GM21737 (cell line): ENCODE data around the gene ASH1L.
A peak's percentile ranks its signal among the peaks of the same experiment; 100 is the strongest.
"Not testable (repeated sequence)": the region's sequence is repeated elsewhere in the genome, so short reads cannot be mapped to it uniquely, and the experiment has no call there.

Experiments used
- ATAC-seq: cut with Tn5 transposase; IDR thresholded peaks from one replicate; pipeline ENCODE4 v1.9.1; 2021; ENCODE audit warnings: mild to moderate bottlenecking, moderate library complexity; ENCODE audit not compliant: unreplicated experiment

The ASH1L gene

GRCh38 chr1:155563377-155564022, 897 bp upstream of the ASH1L start:
- ATAC-seq = not testable (repeated sequence)

DNA sequence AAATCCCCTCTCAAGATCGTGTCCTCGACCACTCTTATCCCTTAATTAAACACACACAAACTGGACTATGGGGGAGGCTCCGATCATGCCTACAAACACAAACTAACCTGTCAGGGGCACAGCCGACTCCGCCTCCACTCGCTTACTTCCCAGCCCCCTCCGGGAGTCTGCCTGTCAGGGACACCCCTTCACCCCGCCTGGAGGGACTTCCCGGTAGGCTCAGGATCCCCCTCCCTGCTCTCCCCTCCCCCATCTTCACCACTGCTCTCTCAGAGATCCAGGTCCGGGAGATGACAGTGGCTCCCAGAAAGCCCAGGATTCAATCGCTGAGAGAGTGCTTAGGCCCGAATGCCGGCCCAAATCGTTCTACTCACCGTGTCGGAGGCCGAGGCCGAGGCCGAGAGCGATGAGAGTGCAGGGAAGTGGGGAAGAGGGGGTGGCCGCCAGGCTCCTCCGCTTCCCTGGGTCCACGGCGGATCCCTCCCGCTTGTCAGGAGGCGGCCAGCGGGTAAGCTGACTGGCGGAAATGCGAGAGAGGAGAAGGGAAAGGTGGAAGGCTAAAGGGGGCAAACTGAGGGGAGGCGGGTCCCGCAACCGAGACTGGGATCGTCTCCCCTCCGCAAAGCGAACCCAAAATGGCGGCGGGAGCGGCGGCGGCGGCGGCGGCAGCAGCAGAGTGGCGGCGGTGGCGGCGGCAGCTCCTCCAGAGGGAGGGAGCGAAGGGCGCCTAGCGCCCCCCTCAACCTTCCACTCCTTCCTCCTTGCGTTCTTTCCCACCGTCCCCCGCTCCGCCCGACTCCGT, 623 bp downstream of the ASH1L start:
- ATAC-seq = peak; percentile 31

GRCh38 chr1:155555915-155556314, 6.7 kb downstream of the ASH1L start:
- no peak for ATAC-seq

- ATAC-seq = no peak
These were observed 9.3 kb downstream of the ASH1L start for GRCh38 chr1:155553349-155553748.

- ATAC-seq = no peak
These were observed 13.9 kb downstream of the ASH1L start for GRCh38 chr1:155548706-155549105.

DNA sequence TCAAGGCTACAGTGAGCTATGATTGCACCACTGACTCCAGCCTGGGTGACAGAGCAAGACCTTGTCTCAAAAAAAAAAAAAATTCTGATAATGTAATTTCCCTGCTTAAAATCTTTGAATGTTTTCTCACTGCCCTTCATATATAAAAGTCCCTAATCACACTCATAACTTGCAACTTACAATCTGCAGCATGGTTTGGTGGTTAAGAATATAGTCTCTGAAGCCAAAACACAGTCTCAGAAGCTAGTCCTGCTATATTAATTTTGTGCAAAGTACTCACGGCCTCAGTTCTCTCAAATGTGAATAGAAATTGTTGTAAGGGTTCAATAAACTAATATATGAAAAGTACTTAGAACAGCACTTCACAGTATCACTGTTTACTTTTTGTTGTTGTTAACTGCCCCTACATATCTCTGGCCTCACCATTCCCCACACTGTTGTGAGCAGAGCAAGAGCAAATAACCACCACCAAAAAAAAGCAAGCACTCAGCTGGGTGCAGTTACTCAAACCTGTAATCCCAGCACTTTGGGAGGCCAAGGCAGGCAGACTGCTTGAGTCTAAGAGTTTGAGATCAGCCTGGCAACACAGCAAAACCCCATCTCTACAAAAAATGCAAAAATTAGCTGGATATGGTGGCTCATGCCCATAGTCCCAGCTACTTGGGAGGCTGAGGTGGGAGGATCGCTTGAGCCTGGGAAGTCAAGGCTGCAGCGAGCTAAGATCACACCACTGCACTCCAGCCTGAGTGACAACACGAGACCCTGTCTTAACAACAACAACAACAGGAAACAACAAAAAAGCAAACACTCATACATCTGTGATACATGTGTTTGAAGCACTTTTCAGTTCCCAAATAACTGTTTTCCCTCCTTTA, 22.4 kb downstream of the ASH1L start:
- ATAC-seq = no peak

- ATAC-seq = no peak
These were observed 25.4 kb downstream of the ASH1L start for GRCh38 chr1:155537193-155537592.

- no peak for ATAC-seq
These were observed 31.0 kb downstream of the ASH1L start for GRCh38 chr1:155531624-155532023.

DNA sequence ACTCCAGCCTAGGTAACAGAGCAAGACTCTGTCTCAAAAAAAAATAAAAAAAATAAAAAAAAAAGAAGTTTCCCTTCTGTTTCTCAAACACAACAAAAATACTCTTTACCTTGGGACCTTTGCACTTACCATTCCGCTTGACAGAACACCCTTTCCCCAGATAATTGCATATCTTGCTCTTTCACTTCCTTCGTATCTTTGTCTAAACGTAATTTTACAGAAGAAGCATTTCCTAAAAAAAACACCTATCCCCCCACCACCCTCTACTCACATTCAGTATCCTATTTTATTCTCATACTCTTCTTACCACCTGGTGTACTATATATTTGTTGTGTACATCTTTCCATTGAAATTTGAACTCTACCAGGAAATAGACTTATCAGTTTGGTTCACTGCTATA, 32.7 kb downstream of the ASH1L start:
- no peak for ATAC-seq

DNA sequence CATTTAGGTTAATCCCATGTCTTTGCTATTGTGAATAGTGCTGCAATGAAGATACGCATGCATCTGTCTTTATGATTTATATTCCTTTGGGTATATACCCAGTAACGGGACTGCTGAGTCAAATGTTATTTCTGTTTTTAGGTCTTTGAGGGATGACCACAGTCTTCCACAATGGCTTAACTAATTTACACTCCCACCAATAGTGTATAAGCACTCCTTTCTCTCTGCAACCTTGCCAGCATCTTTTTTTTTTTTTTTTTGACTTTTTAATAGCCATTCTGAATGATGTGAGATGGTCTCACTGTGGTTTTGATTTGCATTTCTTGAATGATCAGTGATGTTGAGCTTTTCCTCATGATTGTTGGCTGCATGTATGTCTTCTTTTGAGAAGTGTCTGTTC, 33.5 kb downstream of the ASH1L start:
- ATAC-seq = no peak

GRCh38 chr1:155527677-155528076, 34.9 kb downstream of the ASH1L start:
- no peak for ATAC-seq

- no peak for ATAC-seq
These were observed 36.2 kb downstream of the ASH1L start for GRCh38 chr1:155526356-155526755.

- ATAC-seq = no peak
These were observed 40.5 kb downstream of the ASH1L start for GRCh38 chr1:155522069-155522468.

GRCh38 chr1:155518484-155518883, 44.1 kb downstream of the ASH1L start:
- no peak for ATAC-seq

- ATAC-seq = no peak
These were observed 47.9 kb downstream of the ASH1L start for GRCh38 chr1:155514582-155515187.

GRCh38 chr1:155513300-155513916, 49.2 kb downstream of the ASH1L start:
- no peak for ATAC-seq

DNA sequence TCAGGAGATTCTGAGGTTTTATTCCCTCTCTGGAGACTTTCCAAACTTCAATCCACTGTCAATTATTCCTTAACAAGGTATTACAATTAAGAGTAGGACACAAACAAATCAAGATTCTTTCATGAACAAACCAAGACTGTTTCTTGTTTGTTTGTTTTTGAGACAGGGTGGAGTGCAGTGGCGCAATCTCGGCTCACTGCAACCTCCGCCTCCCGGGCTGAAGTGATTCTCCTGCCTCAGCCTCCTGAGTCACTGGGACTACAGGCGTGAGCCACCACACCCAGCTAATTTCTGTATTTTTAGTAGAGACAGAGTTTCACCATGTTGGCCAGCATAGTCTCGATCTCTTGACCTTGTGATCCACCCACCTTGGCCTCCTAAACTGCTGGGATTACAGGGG, 51.2 kb downstream of the ASH1L start:
- not testable (repeated sequence) for ATAC-seq

DNA sequence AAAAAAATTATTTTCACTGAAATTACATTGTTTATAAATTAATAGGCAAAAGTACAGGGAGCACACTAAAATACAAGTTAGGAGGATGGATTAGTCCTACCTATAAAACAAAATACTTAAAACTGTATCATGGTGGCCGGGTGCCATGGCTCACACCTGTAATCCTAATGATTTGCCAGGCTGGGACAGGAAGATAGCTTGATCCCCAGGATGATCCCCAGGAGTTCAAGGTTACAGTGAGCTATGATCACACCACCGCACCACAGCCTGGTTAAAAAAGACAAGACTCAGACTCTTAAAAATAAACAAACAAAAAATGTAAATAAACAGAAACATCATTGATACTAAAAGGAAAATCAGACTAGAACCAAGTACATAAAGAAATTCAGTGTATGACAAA, 53.5 kb downstream of the ASH1L start:
- no peak for ATAC-seq

DNA sequence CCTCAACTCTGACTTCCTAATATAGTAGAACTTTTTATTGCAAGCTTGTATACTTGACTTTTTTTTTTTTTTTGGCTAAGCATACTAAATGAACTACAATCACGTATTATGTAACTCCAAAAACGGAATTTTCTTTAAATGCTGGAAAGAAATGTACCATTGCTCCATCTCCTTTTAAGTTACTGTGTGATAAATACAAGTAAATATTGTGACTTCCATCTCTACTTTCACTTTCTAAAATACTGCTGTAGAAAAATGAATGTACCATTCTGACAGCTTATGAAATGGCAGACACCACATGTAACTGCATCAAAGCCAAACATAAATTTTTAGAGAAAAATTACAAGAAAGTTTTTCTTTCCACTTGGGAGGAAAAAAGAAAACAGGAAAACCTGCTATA, 54.7 kb downstream of the ASH1L start:
- no peak for ATAC-seq

DNA sequence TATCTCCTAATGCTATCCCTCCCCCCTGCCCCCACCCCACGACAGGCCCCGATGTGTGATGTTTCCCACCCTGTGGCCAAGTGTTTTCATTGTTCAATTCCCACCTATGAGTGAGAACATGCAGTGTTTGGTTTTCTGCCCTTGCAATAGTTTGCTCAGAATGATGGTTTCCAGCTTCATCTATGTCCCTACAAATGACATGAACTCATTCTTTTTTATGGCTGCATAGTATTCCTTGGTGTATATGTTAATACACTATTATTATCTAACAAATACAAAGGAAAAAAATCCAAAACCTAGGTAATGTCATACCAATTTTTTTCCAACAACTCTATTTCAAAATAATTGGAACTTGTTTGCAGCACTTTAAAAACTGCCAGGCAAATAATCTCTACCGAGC, 56.6 kb downstream of the ASH1L start:
- ATAC-seq = not testable (repeated sequence)

DNA sequence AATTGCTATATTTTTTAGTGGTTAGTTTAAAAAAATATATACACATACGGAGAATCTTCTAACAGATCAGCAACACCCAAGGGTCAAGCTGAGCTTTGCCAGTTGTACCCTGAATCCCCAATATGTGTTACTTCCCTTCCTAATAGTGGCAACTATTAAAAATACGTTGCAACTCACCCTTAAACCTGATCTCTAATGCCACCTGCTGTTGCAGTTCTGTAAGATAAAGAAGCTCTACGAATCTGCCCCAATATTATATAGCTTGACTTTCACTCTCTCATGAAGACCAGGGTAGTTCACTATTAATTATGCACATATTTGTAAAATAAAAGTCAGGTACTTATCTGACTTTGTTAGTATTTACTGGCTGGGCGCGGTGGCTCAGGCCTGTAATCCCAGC, 58.4 kb downstream of the ASH1L start:
- no peak for ATAC-seq
